ENCODE results near the gene RHOJ.
"Not testable (repeated sequence)": the region's sequence is repeated elsewhere in the genome, so short reads cannot be mapped to it uniquely, and the experiment has no call there.

Gene RHOJ

GRCh38 chr14:63286071-63286470, 81.8 kb downstream of the RHOJ start:
- in situ Hi-C loops (cut with HindIII; ENCODE audit: low pct_ligation_motif_present, low pct_unique_long_range_greater_than_20kb, low sequenced_read_pairs) = no loop called here
- no peak for DNase-seq

GRCh38 chr14:63287666-63288483, 83.6 kb downstream of the RHOJ start:
- in situ Hi-C loops (cut with HindIII; ENCODE audit: low pct_ligation_motif_present, low pct_unique_long_range_greater_than_20kb, low sequenced_read_pairs) = no loop called here

GRCh38 chr14:63288853-63289252, 84.6 kb downstream of the RHOJ start:
- no peak for DNase-seq
- in situ Hi-C loops (cut with HindIII; ENCODE audit: low pct_ligation_motif_present, low pct_unique_long_range_greater_than_20kb, low sequenced_read_pairs) = no loop called here

More at GRCh38 chr14:63287666-63288483, 83.6 kb downstream of the RHOJ start:
- DNase-seq = no peak

GRCh38 chr14:63290741-63291430, 86.6 kb downstream of the RHOJ start:
- in situ Hi-C loops (cut with HindIII; ENCODE audit: low pct_ligation_motif_present, low pct_unique_long_range_greater_than_20kb, low sequenced_read_pairs) = no loop called here

GRCh38 chr14:63292805-63293204, 88.6 kb downstream of the RHOJ start:
- in situ Hi-C loops (cut with HindIII; ENCODE audit: low pct_ligation_motif_present, low pct_unique_long_range_greater_than_20kb, low sequenced_read_pairs) = no loop called here
- DNase-seq = no peak

More at GRCh38 chr14:63290741-63291430, 86.6 kb downstream of the RHOJ start:
- no peak for DNase-seq

- no peak for DNase-seq
- in situ Hi-C loops (cut with HindIII; ENCODE audit: low pct_ligation_motif_present, low pct_unique_long_range_greater_than_20kb, low sequenced_read_pairs) = no loop called here
Observed at GRCh38 chr14:63295231-63295685, 91.0 kb downstream of the RHOJ start.

- no peak for DNase-seq
- in situ Hi-C loops (cut with HindIII; ENCODE audit: low pct_ligation_motif_present, low pct_unique_long_range_greater_than_20kb, low sequenced_read_pairs) = no loop called here
Observed at GRCh38 chr14:63296060-63296563, 91.9 kb downstream of the RHOJ start.

GRCh38 chr14:63297372-63298063, 93.3 kb downstream of the RHOJ start:
- in situ Hi-C loops (cut with HindIII; ENCODE audit: low pct_ligation_motif_present, low pct_unique_long_range_greater_than_20kb, low sequenced_read_pairs) = no loop called here

GRCh38 chr14:63299351-63300110, 95.3 kb downstream of the RHOJ start:
- in situ Hi-C loops (cut with HindIII; ENCODE audit: low pct_ligation_motif_present, low pct_unique_long_range_greater_than_20kb, low sequenced_read_pairs) = no loop called here
- no peak for DNase-seq

More at GRCh38 chr14:63297372-63298063, 93.3 kb downstream of the RHOJ start:
- DNase-seq = no peak

GRCh38 chr14:63300854-63301253, 96.6 kb downstream of the RHOJ start:
- DNase-seq = no peak
- in situ Hi-C loops (cut with HindIII; ENCODE audit: low pct_ligation_motif_present, low pct_unique_long_range_greater_than_20kb, low sequenced_read_pairs) = no loop called here

GRCh38 chr14:63301891-63302534, 97.8 kb downstream of the RHOJ start:
- DNase-seq = no peak

GRCh38 chr14:63304429-63304828, 100.2 kb downstream of the RHOJ start:
- in situ Hi-C loops (cut with HindIII; ENCODE audit: low pct_ligation_motif_present, low pct_unique_long_range_greater_than_20kb, low sequenced_read_pairs); DNase-seq: not testable (repeated sequence)

More at GRCh38 chr14:63301891-63302534, 97.8 kb downstream of the RHOJ start:
- in situ Hi-C loops (cut with HindIII; ENCODE audit: low pct_ligation_motif_present, low pct_unique_long_range_greater_than_20kb, low sequenced_read_pairs) = no loop called here

GRCh38 chr14:63308723-63309317, 104.6 kb downstream of the RHOJ start:
- in situ Hi-C loops (cut with HindIII; ENCODE audit: low pct_ligation_motif_present, low pct_unique_long_range_greater_than_20kb, low sequenced_read_pairs) = no loop called here
- peak; percentile 6 for DNase-seq

GRCh38 chr14:63318835-63319234, 114.6 kb downstream of the RHOJ start, which contains the start of gene GPHB5:
TSS of gene GPHB5 (minus strand) at chr14:63318935. CDS start at chr14:63317849, 1,086 bp downstream.
- in situ Hi-C loops (cut with HindIII; ENCODE audit: low pct_ligation_motif_present, low pct_unique_long_range_greater_than_20kb, low sequenced_read_pairs) = no loop called here
- no peak for DNase-seq

- in situ Hi-C loops (cut with HindIII; ENCODE audit: low pct_ligation_motif_present, low pct_unique_long_range_greater_than_20kb, low sequenced_read_pairs) = no loop called here
- no peak for DNase-seq
Observed at GRCh38 chr14:63322472-63322871, 118.2 kb downstream of the RHOJ start.

- DNase-seq = no peak
- in situ Hi-C loops (cut with HindIII; ENCODE audit: low pct_ligation_motif_present, low pct_unique_long_range_greater_than_20kb, low sequenced_read_pairs) = no loop called here
Observed at GRCh38 chr14:63322897-63323573, 118.8 kb downstream of the RHOJ start.

- in situ Hi-C loops (cut with HindIII; ENCODE audit: low pct_ligation_motif_present, low pct_unique_long_range_greater_than_20kb, low sequenced_read_pairs) = no loop called here
- DNase-seq = no peak
Observed at GRCh38 chr14:63326840-63327239, 122.6 kb downstream of the RHOJ start.
